Tibial nerve (tissue), 4 donors: Measurements from ENCODE around the gene SCYGR5.

ENCODE experiments used
- CTCF ChIP-seq, 5 experiments: fragments of 200-600 bp in 3 of 5; fragments of 450-650 bp in 2 of 5; sonication (generic) in 3 of 5; IDR thresholded peaks; one replicate each; pipeline ENCODE4 v1.5.1; 2016 to 2019; ENCODE audit warnings: antibody characterized with exemption in 5 of 5, mild to moderate bottlenecking in 3 of 5, moderate library complexity in 2 of 5
- EP300 ChIP-seq, 2 donors: sonication (generic); formaldehyde crosslinking; IDR thresholded peaks; one replicate each; pipeline ENCODE4 v1.6.1; 2017; ENCODE audit warnings: antibody characterized with exemption in 2 of 2, mild to moderate bottlenecking in 1 of 2
- POLR2A ChIP-seq, 2 donors: fragments of 450-650 bp; IDR thresholded peaks; one replicate each; pipeline ENCODE4 v1.6.1; 2017; ENCODE audit warnings: antibody characterized with exemption in 2 of 2, mild to moderate bottlenecking in 2 of 2, moderate library complexity in 2 of 2

GRCh38 chr2:227696990-227697679 lies 30.5 kb downstream of the SCYGR5 start:
- no peak for TF ChIP-seq CTCF (IDR thresholded peaks at IDR 0.05)
- no peak for TF ChIP-seq POLR2A (IDR thresholded peaks at IDR 0.05)
- no peak for TF ChIP-seq EP300 (IDR thresholded peaks at IDR 0.05)
